IPS-18a (cell line): ENCODE measurements around the gene TIMM44.
"Not testable (repeated sequence)": the region's sequence is repeated elsewhere in the genome, so short reads cannot be mapped to it uniquely, and the experiment has no call there.

ENCODE experiments used
- H3K27ac ChIP-seq: one replicate; pipeline ENCODE4 v1.5.1; 2013; ENCODE audit warnings: low read length
- H3K27me3 ChIP-seq: one replicate; pipeline ENCODE4 v1.6.1; 2013; ENCODE audit warnings: mild to moderate bottlenecking, low read length; ENCODE audit not compliant: control insufficient read depth, insufficient read depth
- H3K36me3 ChIP-seq: one replicate; pipeline ENCODE4 v1.6.1; 2013; ENCODE audit warnings: low read depth, low read length; ENCODE audit not compliant: control insufficient read depth
- H3K4me1 ChIP-seq: one replicate; pipeline ENCODE4 v1.6.1; 2013; ENCODE audit warnings: low read depth, low read length; ENCODE audit not compliant: control insufficient read depth
- H3K4me3 ChIP-seq: one replicate; pipeline ENCODE4 v1.5.1; 2013; ENCODE audit warnings: low read length
- H3K9ac ChIP-seq: one replicate; pipeline ENCODE4 v1.6.1; 2013; ENCODE audit warnings: mild to moderate bottlenecking, low read length, moderate library complexity
- H3K9me3 ChIP-seq: one replicate; pipeline ENCODE4 v1.6.1; 2013; ENCODE audit warnings: low read depth, low read length; ENCODE audit not compliant: control insufficient read depth

TIMM44 gene

DNA sequence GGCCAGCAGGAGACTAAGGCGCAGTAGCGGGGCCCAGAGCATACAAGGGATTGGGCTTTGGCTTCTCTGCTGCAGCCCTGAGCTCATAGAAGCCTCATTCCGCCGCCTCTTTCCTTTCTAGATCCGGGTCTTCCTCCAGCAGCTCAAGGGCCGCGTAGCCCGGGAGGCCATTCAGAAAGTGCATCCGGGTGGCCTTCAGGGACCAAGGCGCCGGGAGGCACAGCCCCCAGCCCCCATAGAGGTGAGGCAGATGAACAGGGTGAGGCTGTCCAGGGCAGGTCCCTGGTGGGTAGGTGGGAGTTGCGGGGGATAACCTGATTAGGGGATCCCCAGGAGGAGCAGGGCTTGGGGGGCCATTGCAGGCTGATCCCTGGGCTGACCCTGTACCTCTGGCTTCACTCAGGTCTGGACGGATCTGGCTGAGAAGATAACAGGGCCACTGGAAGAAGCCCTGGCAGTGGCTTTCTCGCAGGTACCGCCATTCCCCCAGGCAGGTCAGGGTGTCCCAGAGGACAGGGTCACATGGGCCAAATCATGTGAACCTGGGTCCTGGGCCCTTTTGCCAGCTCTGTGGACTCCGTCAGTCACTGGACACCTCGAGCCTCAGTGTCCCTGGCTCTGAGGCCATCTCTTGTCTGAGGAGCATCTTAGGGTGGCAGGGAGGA lies 22.0 kb downstream of the TIMM44 start:
- Histone ChIP-seq H3K36me3 (no peaks in the 10 kb centered on the region), H3K9ac (no peak overlapping the region), H3K27me3 (peaks cover 33% of the 10 kb centered on the region), H3K4me1 (peaks cover 13% of the 10 kb centered on the region), H3K9me3 (no peaks in the 10 kb centered on the region), H3K27ac (no peak overlapping the region), H3K4me3 (peak overlapping the region; percentile 60)

DNA sequence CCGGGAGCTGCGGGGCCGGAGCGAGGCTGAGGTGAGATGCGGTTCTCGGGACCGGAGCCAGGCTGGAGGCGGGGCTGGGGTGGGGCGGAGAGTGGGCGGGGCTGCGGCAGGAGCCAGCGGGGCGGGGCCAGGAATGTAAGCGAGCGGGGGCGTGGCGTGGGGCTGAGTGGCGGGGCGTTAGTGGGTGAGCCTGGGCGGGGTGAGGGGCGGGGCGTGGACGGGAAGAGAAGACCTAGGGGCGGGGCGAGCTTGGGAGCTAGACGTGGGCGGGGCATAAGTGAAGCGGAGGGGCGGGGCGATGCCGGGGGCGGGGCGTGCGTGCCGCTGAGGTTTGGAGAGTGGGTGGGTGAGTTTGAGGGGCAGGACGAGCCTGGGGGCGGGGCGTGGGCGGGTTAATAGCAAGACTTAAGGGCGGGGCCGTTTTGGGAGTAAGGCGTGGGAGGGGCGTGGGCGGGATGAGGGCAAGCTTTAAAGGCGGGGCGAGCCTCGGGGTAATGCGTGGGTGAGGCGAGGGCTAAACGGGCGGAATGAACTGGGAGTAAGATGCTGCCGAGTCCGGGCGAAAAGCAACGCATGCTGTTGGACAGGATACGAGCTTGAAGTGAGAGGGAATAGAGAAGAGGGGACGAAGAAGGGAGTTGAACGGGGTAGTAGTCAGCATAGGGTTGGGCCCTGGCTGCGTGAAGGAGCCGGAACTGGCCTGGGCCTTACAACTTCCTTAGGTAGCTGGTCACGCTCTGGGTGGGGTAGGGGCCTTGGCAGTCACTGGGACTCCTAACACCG lies 22.8 kb downstream of the TIMM44 start:
- H3K4me1 ChIP-seq: peaks cover 9% of the 10 kb centered on the region
- H3K36me3 ChIP-seq: no peaks in the 10 kb centered on the region
- no peaks in the 10 kb centered on the region for H3K9me3 ChIP-seq
- H3K27ac ChIP-seq: no peak overlapping the region
- H3K27me3 ChIP-seq: peaks cover 40% of the 10 kb centered on the region
- H3K4me3 ChIP-seq: peak overlapping the region; percentile 64
- H3K9ac ChIP-seq: no peak overlapping the region

DNA sequence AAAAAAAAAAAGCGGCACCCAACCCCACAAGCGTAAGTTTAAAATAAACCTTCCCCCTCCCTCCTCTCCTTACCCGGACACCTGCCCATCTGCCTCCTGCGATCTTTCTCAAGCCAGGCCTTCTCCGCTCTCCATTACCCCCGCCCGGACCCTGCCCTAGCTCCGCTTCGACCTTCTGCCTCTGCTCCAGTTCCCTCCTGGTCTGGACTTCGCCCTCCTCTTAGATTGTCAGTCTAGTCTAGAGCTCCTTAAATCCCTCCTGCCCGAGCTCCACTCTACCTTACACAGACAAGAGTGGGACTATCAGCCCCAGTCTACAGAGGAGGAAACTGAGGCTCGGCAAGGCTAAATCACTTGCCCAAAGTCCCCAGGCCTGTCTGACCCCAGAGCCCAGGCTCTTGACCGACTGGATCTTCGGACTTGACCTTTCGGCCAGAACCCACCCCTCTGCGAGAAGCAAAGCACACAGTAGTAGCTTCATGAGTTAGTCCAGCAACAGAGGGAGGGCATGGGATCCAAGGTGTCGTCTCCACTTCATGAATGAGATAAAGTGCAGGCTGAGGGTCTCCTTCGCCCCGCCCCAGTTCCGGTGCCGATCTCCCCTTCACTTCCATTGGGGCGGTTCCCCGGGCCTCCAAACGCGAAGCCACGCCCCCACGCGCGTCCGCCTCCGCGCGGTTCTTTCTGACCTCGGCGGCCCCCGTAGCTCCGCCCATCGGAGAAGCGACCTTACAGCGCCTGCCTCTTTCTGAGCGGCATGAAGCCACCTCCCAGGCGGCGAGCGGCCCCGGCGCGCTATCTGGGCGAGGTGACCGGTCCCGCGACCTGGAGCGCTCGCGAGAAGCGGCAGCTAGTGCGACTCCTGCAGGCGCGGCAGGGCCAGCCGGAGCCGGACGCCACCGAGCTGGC lies 23.6 kb downstream of the TIMM44 start, which contains the start of gene SNAPC2:
Gene SNAPC2, plus strand, starts transcription at position 729 of the 909 bp plus-strand sequence. Its CDS starts 29 bp downstream, at position 758.
- peaks cover 49% of the 10 kb centered on the region for H3K27me3 ChIP-seq
- no peaks in the 10 kb centered on the region for H3K9me3 ChIP-seq
- no peak within 1 kb of the TSS for H3K9ac ChIP-seq
- no peaks in the 10 kb centered on the region for H3K36me3 ChIP-seq
- H3K4me1 ChIP-seq: peaks cover 9% of the 10 kb centered on the region
- H3K4me3 ChIP-seq: peak within 1 kb of the TSS; percentile 64
- no peak within 1 kb of the TSS for H3K27ac ChIP-seq

DNA sequence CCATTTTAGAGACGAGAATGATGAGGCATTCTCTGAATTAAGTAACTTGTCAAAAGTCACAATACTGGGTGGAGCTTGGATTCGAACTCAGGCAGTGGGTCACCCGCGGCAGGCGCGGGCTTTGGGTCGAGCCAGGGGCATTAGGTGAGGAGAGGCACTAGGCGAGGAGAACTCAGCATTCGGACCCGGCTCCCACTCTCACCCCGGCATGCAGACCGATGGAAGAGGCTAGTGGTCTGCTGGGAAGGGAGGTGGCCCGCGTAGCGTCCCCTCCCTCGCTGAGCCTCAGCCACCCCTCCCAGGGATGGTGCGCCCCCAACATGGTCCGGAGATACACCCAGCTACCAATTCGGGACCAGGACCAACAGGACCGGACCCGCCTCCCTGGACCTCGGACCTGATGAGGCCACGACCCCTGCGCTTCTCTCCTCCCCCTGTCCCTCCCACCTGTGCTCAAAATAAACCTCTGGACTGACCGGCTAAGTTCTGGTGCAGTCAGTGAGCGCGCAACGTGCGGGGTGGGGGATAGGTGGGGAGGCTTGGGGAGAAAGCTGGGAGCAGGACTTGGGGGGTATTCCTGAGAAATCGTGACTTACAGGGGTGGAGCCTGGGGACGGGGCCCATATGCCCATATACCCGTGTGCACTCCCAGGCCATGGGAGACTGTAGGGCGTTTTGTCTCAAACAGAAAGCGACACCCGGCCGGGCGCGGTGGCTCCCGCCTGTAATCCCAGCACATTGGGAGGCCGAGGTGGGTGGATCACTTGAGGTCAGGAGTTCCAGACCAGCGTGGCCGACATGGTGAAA lies 24.6 kb downstream of the TIMM44 start:
- H3K27me3 ChIP-seq: peaks cover 59% of the 10 kb centered on the region
- H3K36me3 ChIP-seq: no peaks in the 10 kb centered on the region
- no peak overlapping the region for H3K27ac ChIP-seq
- H3K9me3 ChIP-seq: no peaks in the 10 kb centered on the region
- H3K9ac ChIP-seq: no peak overlapping the region
- peak overlapping the region; percentile 47 for H3K4me3 ChIP-seq
- H3K4me1 ChIP-seq: peaks cover 9% of the 10 kb centered on the region

DNA sequence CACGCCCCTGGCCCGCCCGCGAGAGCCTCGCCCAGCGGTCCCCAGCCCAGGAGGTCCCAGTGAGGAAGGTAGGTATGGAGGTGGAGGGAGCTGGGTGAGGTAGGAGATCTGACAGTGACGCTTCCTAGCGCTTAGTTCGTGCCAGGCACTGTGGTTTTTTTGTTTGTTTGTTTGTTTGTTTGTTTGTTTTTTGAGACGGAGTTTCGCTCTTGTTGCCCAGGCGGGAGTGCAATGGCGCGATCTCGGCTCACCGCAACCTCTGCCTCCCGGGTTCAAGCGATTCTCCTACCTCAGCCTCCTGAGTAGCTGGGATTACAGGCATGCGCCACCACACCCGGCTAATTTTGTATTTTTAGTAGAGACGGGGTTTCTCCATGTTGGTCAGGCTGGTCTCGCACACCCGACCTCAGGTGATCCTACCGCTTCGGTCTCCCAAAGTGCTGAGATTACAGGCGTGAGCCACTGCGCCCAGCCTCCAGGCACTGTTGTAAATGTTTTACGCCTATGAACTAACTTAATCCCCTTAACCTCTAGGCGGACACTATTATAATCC lies 25.3 kb downstream of the TIMM44 start:
- not testable (repeated sequence) for H3K9ac ChIP-seq, H3K9me3 ChIP-seq, H3K36me3 ChIP-seq, H3K27ac ChIP-seq, H3K4me1 ChIP-seq
- Histone ChIP-seq H3K4me3 (peak overlapping the region; percentile 47), H3K27me3 (peaks cover 61% of the 10 kb centered on the region)

DNA sequence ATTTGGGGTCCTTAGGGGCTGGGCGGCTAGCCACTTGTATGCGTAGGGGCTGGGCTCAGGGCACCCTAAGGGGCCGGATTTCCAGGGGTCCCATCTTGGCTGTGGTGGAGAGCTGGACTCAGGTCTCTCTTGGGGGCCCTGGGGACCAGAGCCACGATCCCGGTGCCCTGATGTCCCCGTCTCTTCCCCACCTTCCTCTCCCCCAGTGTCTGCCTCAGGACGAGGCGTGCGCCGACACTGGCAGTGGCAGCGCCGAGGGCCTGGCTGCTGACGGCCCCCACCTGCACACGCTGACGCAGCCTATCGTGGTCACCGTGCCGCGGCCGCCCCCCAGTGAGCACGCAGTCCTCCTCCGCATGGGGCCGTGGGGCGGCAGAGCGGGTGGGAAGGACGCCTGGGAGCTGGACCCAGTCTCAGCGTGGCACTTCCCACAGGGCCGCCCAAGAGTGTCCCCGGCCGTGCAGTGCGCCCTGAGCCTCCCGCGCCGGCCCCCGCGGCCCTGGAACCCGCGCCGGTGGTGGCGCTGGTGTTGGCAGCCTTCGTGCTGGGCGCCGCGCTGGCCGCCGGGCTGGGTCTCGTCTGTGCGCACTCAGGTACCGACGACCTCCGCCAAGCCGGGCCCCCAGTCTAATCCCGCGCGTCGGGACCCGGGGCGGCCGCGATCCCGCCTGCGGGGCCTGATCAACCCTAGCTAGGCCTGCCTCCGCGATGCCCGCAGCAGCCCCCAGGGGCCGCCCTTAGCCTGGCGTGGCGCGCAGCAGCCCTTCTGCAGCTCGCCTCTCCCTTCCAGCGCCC lies 26.0 kb downstream of the TIMM44 start:
- Histone ChIP-seq H3K4me3 (peak overlapping the region; percentile 47), H3K9me3 (no peaks in the 10 kb centered on the region), H3K27ac (no peak overlapping the region), H3K27me3 (peaks cover 61% of the 10 kb centered on the region), H3K4me1 (peaks cover 9% of the 10 kb centered on the region), H3K36me3 (no peaks in the 10 kb centered on the region), H3K9ac (no peak overlapping the region)

DNA sequence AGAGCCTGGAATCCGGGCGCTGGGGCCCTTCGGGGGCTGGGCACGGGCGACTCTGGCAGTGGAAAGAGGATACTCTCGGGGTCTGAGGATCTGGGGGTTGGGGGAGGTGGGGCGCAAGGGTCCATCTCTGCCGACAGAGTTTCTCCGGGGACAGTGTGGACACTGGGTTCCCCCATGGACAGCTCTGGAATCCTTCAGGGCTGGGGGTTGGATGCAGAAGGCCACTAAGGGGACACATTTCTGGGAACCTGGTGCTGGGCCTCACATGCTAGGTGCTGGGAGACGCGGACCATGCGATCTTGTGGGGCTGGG lies 26.6 kb downstream of the TIMM44 start:
- Histone ChIP-seq H3K9ac (no peak overlapping the region), H3K9me3 (no peaks in the 10 kb centered on the region), H3K4me3 (peak overlapping the region; percentile 47), H3K27me3 (peaks cover 61% of the 10 kb centered on the region), H3K27ac (no peak overlapping the region), H3K36me3 (peaks cover 3% of the 10 kb centered on the region), H3K4me1 (peaks cover 9% of the 10 kb centered on the region)

DNA sequence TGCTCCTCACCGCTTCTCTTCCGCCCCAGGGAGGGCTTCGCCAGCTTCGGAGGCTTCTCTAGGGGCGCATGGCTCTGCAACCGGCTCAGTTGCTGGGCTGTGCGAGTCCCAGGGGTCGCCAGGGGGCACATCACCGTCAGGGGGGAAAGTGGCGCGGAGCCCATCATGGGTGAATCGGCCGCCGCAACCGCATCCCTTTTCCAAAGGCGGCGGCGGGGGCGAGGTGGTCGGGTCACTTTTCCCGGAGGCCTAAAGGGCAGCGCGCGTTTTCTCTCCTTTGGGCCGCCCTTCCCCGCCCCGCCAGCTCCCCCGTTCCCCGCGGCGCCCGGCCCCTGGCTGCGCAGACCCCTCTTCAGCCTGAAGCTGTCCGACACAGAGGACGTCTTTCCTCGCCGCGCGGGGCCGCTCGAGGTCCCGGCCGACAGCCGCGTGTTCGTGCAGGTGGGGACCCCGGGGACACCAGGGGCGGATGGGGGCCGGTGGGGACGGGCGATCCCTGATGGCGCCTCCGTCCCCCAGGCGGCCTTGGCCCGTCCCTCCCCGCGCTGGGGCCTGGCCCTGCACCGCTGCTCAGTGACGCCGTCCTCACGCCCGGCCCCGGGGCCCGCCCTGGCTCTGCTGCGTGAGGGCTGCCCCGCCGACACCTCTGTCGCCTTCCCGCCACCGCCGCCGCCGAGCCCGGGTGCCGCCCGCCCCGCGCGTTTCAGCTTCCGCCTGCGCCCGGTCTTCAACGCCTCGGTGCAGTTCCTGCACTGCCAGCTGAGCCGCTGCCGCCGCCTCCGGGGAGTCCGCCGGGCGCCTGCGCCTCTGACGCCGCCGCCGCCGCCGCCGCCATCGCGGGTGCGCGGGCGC lies 27.1 kb downstream of the TIMM44 start:
- H3K4me3 ChIP-seq: peak overlapping the region; percentile 47
- no peaks in the 10 kb centered on the region for H3K9me3 ChIP-seq
- no peak overlapping the region for H3K27ac ChIP-seq
- H3K4me1 ChIP-seq: peaks cover 8% of the 10 kb centered on the region
- H3K27me3 ChIP-seq: peaks cover 61% of the 10 kb centered on the region
- peaks cover 9% of the 10 kb centered on the region for H3K36me3 ChIP-seq
- no peak overlapping the region for H3K9ac ChIP-seq

DNA sequence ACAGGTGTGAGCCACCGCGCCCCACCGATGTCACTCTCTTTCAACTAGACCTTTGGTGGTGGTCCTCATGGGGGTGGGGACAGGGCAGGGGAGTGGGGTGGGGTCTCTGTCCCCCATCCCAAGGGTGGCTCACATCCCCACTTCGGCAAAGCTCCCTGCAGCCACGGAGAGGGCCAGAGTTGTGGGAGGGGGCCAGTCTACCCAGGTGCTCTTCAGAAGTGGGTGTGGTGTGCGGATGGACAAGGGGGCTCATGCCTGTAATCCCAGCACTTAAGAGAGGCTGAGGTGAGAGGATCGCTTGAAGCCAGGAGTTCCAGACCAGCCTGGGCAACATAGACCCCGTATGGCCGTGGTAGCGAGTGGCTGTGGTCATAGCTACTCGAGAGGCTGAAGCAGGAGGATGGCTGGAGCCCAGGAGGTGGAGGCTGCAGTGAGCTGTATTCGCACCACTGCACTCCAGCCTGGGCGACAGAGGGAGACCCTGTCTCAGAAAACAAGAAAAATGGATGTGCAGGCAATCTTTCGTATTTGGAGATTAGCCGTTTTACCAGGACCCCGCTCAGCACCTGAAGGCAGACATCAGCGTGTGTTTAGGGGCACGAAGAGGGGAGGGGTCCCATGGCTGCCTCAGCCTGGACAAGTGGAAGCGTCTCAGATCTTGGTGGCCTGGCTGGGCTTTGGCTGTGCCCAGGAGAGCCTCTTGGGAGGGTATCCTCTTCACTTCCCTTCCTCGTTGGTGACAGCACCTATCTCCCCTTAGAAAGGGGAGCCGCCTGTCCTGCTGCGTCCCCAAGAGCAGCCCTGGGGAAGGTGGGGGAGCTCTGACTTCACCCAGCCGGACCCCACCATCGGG lies 28.0 kb downstream of the TIMM44 start:
- peaks cover 13% of the 10 kb centered on the region for H3K36me3 ChIP-seq
- peaks cover 61% of the 10 kb centered on the region for H3K27me3 ChIP-seq
- H3K27ac ChIP-seq: no peak overlapping the region
- H3K9ac ChIP-seq: no peak overlapping the region
- peaks cover 6% of the 10 kb centered on the region for H3K4me1 ChIP-seq
- peak overlapping the region; percentile 47 for H3K4me3 ChIP-seq
- H3K9me3 ChIP-seq: no peaks in the 10 kb centered on the region
